GOT3 (cell line): Measurements from ENCODE around the gene ASCC3.
"Not testable (repeated sequence)": the region's sequence is repeated elsewhere in the genome, so short reads cannot be mapped to it uniquely, and the experiment has no call there.

Experiments used
- DNase-seq: peaks from one replicate; lab custom pipeline; 2025; ENCODE audit warnings: mixed read lengths; lab: John Stamatoyannopoulos, UW

The ASCC3 gene

DNA sequence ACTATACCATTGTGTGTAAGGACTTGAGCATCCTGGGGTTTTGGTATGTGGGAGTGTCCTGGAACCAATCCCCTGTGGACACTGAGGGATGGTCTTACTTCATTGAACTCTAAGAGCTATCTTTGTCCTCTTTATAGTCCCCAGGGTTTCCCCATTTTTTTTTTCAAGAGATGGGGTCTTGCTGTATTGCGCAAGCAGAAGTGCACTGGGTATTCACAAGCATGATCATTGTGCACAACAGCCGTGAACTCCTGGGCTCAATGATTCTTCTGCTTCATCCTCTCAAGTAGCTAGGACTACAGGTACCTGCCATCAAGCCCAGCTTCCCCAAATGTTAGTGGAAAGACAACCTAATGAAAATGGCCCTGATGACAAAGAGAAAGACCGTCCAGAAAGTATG, 2.2 kb upstream of the ASCC3 start:
- DNase-seq: no peak

DNA sequence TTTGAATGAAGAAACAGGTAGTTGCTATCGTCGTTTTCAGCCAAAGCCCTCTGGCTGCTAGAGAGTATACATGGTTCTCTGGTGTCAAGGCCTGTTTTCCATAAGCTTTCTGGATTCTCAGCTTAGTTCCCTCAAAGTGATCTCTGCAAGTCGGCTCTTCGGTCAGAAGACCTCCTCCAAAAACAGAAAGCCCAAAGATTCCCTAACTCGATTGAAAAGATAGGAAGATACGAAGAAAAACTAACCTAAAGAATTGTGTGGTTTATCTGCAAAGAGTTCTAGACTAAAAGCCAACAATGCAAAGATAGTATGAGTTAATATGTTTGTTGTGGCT, 545 bp upstream of the ASCC3 start:
- no peak for DNase-seq

- DNase-seq: no peak
Observed at GRCh38 chr6:100880149-100880852, 828 bp downstream of the ASCC3 start.

GRCh38 chr6:100879317-100879716, 1.8 kb downstream of the ASCC3 start:
- DNase-seq: no peak

GRCh38 chr6:100877851-100878250, 3.3 kb downstream of the ASCC3 start:
- DNase-seq: no peak

DNA sequence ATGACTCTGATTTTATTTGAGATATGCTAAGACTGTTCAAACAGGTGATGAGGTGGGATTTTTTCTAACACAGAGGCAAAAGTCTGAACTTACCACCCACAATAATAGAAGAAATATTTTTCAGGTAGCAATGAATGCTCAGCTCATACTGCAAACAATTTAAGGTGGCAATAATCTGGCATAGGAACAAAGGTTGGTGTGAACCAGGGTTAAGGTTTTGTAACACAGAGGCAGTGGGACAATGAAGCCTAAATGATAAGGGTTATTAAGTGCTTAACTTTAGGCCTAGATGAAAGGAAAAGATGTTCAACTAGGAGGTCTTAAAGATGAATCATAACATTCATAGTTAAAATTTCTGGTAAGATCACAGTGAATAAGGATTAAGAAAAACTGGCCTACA, 4.9 kb downstream of the ASCC3 start:
- DNase-seq: no peak

DNA sequence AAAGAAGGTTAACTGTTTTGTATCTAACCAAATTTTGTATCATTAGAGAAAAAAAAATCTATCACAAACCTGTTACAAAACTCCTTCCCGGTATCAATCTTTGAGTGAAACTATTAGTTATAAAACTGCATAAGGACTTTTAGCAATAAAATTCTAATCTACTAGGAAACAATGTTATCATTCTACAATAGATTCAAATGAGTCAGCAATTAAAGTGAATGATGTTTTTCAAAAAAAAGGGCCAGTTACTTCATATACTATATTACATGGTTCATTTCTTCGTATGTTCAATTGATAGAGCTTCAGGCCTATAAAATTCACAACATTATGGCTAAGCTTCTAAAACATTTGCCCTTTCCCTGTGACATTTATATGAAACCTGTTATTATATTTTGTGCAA, 15.6 kb downstream of the ASCC3 start:
- no peak for DNase-seq

DNA sequence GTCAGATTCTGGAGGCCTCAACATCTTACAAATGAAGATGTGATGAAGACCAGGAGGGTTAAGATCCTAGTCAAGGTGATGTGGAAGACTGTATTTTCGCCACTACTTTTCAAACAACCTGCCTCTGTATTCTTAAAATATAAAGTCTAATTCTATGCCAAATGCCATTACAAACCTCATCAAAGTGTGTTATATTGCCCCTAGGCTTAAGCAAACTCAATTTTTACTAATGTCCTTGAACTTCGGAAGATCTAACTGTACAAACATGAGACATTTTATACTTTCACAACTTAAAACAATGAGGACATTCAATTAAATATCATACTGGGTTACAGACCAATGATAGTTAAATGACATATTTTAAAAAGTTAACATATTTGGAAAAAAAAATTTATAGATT, 19.1 kb downstream of the ASCC3 start:
- DNase-seq: no peak

GRCh38 chr6:100856146-100856545, 25.0 kb downstream of the ASCC3 start:
- DNase-seq: no peak

GRCh38 chr6:100851819-100852218, 29.3 kb downstream of the ASCC3 start:
- no peak for DNase-seq

- no peak for DNase-seq
Observed at GRCh38 chr6:100850174-100850573, 31.0 kb downstream of the ASCC3 start.

DNA sequence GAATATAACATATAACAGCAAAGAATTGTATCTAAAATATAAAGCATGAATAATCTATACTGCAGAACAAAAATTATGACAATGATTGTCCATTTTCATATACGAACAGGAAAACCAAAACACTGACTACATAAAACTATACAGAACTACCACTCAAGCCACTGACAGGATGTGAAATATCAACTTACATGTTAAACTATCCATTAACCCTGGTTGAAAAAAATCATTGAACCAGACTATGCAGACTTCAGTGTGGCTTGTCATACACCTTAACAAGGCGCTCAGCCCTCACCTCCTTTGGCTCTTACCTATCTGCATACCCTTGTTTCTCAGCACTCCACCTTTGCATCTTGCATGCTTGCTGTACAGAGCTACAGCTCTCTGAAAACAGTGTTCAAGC, 34.9 kb downstream of the ASCC3 start:
- no peak for DNase-seq

DNA sequence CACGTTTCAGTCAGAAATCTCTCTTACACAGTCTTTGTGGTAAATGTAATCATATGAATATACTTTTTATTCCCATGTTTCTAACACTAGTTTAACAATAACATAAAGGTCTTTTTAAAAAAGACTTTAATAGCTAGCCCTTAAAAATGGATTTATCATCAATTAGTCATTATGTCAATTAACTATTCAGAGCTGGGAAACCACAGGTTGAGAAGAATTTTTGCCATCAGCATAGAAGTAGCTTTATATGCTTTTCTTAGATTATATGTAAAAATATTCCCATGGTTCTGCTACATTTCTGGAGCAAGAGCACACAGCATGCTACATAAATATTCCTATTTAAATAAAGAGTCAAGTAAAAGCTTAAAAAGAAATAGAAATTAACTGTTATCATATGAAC, 35.5 kb downstream of the ASCC3 start:
- no peak for DNase-seq

- DNase-seq: no peak
Observed at GRCh38 chr6:100839419-100839818, 41.7 kb downstream of the ASCC3 start.

- no peak for DNase-seq
Observed at GRCh38 chr6:100838011-100838410, 43.1 kb downstream of the ASCC3 start.

GRCh38 chr6:100833972-100834574, 47.1 kb downstream of the ASCC3 start:
- DNase-seq: no peak

- not testable (repeated sequence) for DNase-seq
Observed at GRCh38 chr6:100829077-100829595, 52.0 kb downstream of the ASCC3 start.

GRCh38 chr6:100823041-100823440, 58.1 kb downstream of the ASCC3 start:
- DNase-seq: no peak

GRCh38 chr6:100818066-100818465, 63.1 kb downstream of the ASCC3 start:
- no peak for DNase-seq

GRCh38 chr6:100810015-100810414, 71.1 kb downstream of the ASCC3 start:
- no peak for DNase-seq

GRCh38 chr6:100809346-100809745, 71.8 kb downstream of the ASCC3 start:
- DNase-seq: no peak

- DNase-seq: no peak
Observed at GRCh38 chr6:100808638-100809275, 72.4 kb downstream of the ASCC3 start.

GRCh38 chr6:100806296-100806695, 74.8 kb downstream of the ASCC3 start:
- DNase-seq: no peak
